ENCODE data around the gene MAPK1. TPM values are rescaled to one million over a fixed set of nuclear protein-coding genes. Genes with fewer than 3 reads are reported as not detected.

The MAPK1 gene
- 155 and 163 TPM in 2 replicates for total RNA-seq
- 48.3 and 50.9 TPM in 2 replicates for polyA plus RNA-seq
- polyA plus RNA-seq (2011; cell fraction: cytosol; rRNA removed), result 47.8 and 50.9 TPM in 2 replicates
- polyA plus RNA-seq (2011; cell fraction: nucleus; rRNA removed), result 46.5 and 57.4 TPM in 2 replicates
- 77.1 and 112 TPM in 2 replicates for polyA plus RNA-seq (2012)
- 130 and 145 TPM in 2 replicates for polyA minus RNA-seq
- 16.5 TPM for polyA minus RNA-seq (2011; cell fraction: cytosol; rRNA and poly(A)+ RNA removed)
- polyA minus RNA-seq (2011; cell fraction: nucleus; rRNA and poly(A)+ RNA removed), result 32.5 and 42.0 TPM in 2 replicates
- percentile 91 among the genes with signal in this experiment for Bru-seq, nascent RNA
- percentile 92 among the genes with signal in this experiment for BruChase-seq, experiment 1, labeled RNA remaining after a 6-hour chase
- percentile 88 among the genes with signal in this experiment for BruChase-seq, experiment 2, labeled RNA remaining after a 2-hour chase
- long read RNA-seq, full-length matches to known transcripts, result 186 of 215 reads
- long read RNA-seq, partial matches to known transcripts, result 5 of 215 reads
- long read RNA-seq, other reads (novel, unspliced or antisense), result 24 of 215 reads

GRCh38 chr22:21867528-21868266 lies at the start of gene MAPK1:
Gene MAPK1 (minus strand): TSS chr22:21867645. CDS start chr22:21867440, 205 bp downstream.
- POLR2A ChIA-PET, result interaction anchor here (0.6 to 0.9 kb wide), 2 partner anchors 72 to 97 kb away, joined by 3 to 4 read pairs; no protein-coding TSS in a partner anchor
- Histone ChIP-seq H3K36me3 (ENCODE audit: control insufficient read depth in 2 of 2, extremely low read depth in 1 of 2, insufficient read depth in 2 of 2, low read length in 2 of 2) (no peaks in the 10 kb centered on the region), H3K79me2 (ENCODE audit: control insufficient read depth, insufficient read depth, low read length) (peaks cover 48% of the 10 kb centered on the region), H3K4me2 (ENCODE audit: insufficient read depth, low read length) (peak within 1 kb of the TSS; percentile 92), H3K9me1 (replicated peaks; ENCODE audit: control insufficient read depth, extremely low read depth, insufficient read depth, low read length) (no peaks in the 10 kb centered on the region), H3K27me3 (ENCODE audit: control insufficient read depth in 2 of 2, insufficient read depth in 2 of 2, low read length in 2 of 2) (no peaks in the 10 kb centered on the region), H2AFZ (ENCODE audit: low read depth, low read length) (peak within 1 kb of the TSS; percentile 98), H3K4me3 (replicated peaks in 1 of 3; ENCODE audit: insufficient read depth in 1 of 3, low read depth in 1 of 3, low read length in 3 of 3) (peak within 1 kb of the TSS; percentile 58 to 86 (median 85)), H3K9ac (replicated peaks; ENCODE audit: extremely low read depth, insufficient read depth, low read length) (peak within 1 kb of the TSS; percentile 70), H3K9me3 (replicated peaks; ENCODE audit: control insufficient read depth, insufficient read depth, low read length) (no peaks in the 10 kb centered on the region), H4K20me1 (replicated peaks; ENCODE audit: control insufficient read depth, extremely low read depth, insufficient read depth, low read length) (peaks cover 6% of the 10 kb centered on the region), H3K4me1 (ENCODE audit: control insufficient read depth, extremely low read depth, insufficient read depth, low read length) (peaks cover 18% of the 10 kb centered on the region), H3K27ac (ENCODE audit: insufficient read depth, low read depth, low read length) (peak within 1 kb of the TSS; percentile 77)
- FAIRE-seq (peak; percentile 94), DNase-seq (ENCODE audit: low read depth, low spot score) (peak; percentile 92)
- TF ChIP-seq MAX (IDR thresholded peaks at IDR 0.05; ENCODE audit: insufficient read depth, insufficient read length) (peak; percentile 52), POLR2A (IDR thresholded peaks at IDR 0.05; ENCODE audit: low read depth, low read length) (peak; percentile 93), EZH2 (IDR thresholded peaks at IDR 0.05; ENCODE audit: borderline replicate concordance, low read depth, low read length, severe bottlenecking) (no peak), JUN (IDR thresholded peaks at IDR 0.05; ENCODE audit: borderline replicate concordance, insufficient read depth, insufficient read length, low read depth) (no peak), POLR2AphosphoS5 (IDR thresholded peaks at IDR 0.05; ENCODE audit: insufficient read depth, low read depth, low read length) (peak; percentile 95), CTCF (IDR thresholded peaks at IDR 0.05; ENCODE audit: extremely low read depth in 1 of 2, insufficient read depth in 1 of 2, low read depth in 1 of 2, low read length in 2 of 2) (peak in 1 of 2 donors; percentile 50)
- CTCF ChIA-PET, result interaction anchor here (0.9 to 2.8 kb wide), 5 partner anchors 12 to 98 kb away, joined by 3 to 8 read pairs (median 4); no protein-coding TSS in a partner anchor
- TSS peak; percentile 93 for BruUV-seq (replicated peaks)
- dilution Hi-C loops (cut with MboI; ENCODE audit: extremely low pct_ligation_motif_present, low sequenced_read_pairs) (no loop called here), intact Hi-C loops (cut with micrococcal nuclease) (loop anchor here (1.0 to 5.0 kb wide), 6 partner anchors 30 to 130 kb away; partner anchors contain the start of gene YPEL1)

Data from endothelial cell of umbilical vein (primary cell).